Activated T-cell treated with anti-CD3 and anti-CD28 coated beads, Interleukin-2, amount 50 U/mL, for 72 hours (primary cell): ENCODE data around the gene MRPL10. TPM values are rescaled to one million over a fixed set of nuclear protein-coding genes. Genes with fewer than 3 reads are reported as not detected.

Experiments used
- ATAC-seq, 2 donors: fragments of 150-1000 bp; cut with Tn5 transposase; replicated peaks in 1 of 2; 2 replicates each; pipeline ENCODE4 v1.10.0; 2021; ENCODE audit warnings: moderate library complexity in 2 of 2, mild to moderate bottlenecking in 1 of 2
- DNase-seq, 2 donors: peaks; one replicate each; pipeline ENCODE4 v3.0.0; 2021 to 2022; ENCODE audit warnings: mixed read lengths in 1 of 2
- H3K27ac Mint-ChIP-seq: one replicate; pipeline ENCODE4 v1.8.0; 2022; ENCODE audit warnings: mild to moderate bottlenecking, moderate library complexity, mixed read lengths
- H3K27me3 Mint-ChIP-seq: one replicate; pipeline ENCODE4 v1.8.0; 2022; ENCODE audit warnings: low read depth, mixed read lengths
- H3K36me3 Mint-ChIP-seq, 2 donors: one replicate each; pipeline ENCODE4 v1.8.0; 2022; ENCODE audit warnings: mixed read lengths in 2 of 2, mild to moderate bottlenecking in 1 of 2; ENCODE audit not compliant: insufficient read depth in 2 of 2
- H3K4me1 Mint-ChIP-seq: one replicate; pipeline ENCODE4 v1.8.0; 2022; ENCODE audit warnings: low read depth, mixed read lengths
- H3K4me3 Mint-ChIP-seq, 2 donors: one replicate each; pipeline ENCODE4 v1.8.0; 2022; ENCODE audit warnings: mild to moderate bottlenecking in 2 of 2, mixed read lengths in 2 of 2, moderate library complexity in 2 of 2
- H3K9me3 Mint-ChIP-seq, 2 donors: one replicate each; pipeline ENCODE4 v1.8.0; 2022; ENCODE audit warnings: mixed read lengths in 2 of 2
- total RNA-seq, 2 donors: library from RNA; stranded (reverse); gene quantifications; one replicate each; pipeline ENCODE4 v1.2.3, GENCODE V29; 2022

MRPL10 gene
- 10 to 100 TPM; 81.7 to 83.5 TPM for total RNA-seq

DNA sequence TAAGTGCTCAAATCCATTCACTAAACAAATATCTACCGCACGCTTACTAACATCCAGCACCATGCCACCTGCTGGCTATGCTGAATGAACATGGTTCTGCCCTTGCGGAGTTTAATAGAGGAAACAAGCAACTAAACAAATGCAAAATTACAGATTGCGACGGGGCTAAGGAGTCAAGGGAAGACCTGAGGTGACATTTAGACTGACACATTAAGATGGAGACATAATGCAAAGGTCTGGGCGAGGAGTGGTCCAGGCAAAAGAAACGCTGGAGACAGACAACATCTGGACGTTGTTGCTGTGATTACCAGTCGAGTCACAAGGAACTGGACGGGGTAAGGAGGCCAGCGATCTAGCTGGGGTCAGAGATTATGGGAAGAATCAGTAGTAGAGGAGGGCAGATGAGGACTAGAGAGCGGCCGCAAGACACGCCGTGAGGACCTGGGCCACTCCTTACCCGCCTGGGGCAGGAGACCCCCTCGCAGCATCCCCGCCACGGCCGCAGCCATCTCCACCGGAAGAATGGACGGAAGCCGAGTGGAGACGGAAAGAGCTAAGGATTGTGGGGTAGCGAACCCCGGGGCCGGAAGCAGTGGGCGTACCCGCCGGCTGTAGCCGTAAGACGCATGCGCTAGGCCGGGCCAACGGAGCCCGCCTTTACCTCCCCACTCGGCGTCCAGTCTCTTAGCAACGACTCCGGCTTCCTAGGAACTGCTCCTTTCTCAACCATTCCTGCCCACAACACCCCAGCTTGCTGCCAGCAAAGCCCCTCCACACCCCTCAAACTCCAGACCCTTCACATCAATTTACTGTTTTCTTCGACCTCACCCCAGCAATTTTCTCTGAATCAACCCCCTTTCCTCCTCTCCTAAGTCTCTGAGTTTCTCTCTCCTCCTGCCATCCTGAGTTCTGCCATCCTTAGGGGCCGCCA is at the start of gene MRPL10, which contains the start of gene LRRC46:
MRPL10 (minus strand) TSS at position 539 of the 931 bp plus-strand sequence; CDS start at position 509, 30 bp downstream.
LRRC46 (plus strand) TSS at position 668 of the 931 bp plus-strand sequence. CDS start 320 bp downstream, outside the sequence.
- peaks cover 63% of the 10 kb centered on the region for H3K4me1 Mint-ChIP-seq
- H3K36me3 Mint-ChIP-seq, result peaks cover 7 to 8% of the 10 kb centered on the region in 2 donors

DNA sequence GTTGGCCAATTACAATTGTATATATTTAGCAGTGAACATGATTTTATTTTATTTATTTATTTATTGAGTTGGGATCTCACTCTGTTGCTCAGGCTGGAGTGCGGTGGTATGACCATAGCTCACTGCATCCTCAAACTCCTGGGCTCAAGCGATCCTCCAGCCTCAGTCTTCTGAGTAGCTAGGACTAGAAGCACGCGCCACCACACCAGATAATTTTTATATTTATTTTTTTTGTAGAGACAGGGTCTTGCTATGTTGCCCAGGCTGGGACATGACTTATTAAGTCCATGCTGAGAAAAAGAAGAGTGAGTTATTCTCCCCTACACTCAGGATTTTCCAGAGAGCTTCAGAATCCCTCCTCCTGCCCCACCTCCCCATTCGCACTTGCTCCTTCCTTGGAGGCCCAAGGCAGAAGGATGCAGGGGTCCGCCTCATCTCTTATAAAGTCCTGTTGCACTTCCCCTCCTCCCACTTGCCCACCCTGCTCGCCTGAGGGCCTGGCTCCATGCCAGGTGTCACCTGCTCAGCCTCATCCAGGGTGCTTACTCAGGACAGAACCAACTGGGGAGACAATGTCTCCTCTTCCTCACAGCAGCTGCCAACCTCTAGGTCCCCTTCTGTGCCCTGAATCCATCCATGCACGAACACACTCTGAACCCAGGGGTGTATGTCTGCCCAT is 48.6 kb upstream of the MRPL10 start:
- Mint-ChIP-seq H3K4me1 (peaks cover 19% of the 10 kb centered on the region), H3K9me3 (no peaks in the 10 kb centered on the region), H3K27me3 (peaks cover 14% of the 10 kb centered on the region), H3K4me3 (no peak overlapping the region), H3K36me3 (no peaks in the 10 kb centered on the region), H3K27ac (no peak overlapping the region)
- DNase-seq (no peak), ATAC-seq (no peak)

More for the DNA sequence above, at the start of gene MRPL10, which contains the start of gene LRRC46:
- no peaks in the 10 kb centered on the region for H3K27me3 Mint-ChIP-seq
- peak within 1 kb of the TSS; percentile 93 to 96 for H3K4me3 Mint-ChIP-seq
- DNase-seq (peak; percentile 94), ATAC-seq (peak; percentile 90 to 94)
- H3K9me3 Mint-ChIP-seq, result no peaks in the 10 kb centered on the region
- peak within 1 kb of the TSS; percentile 94 for H3K27ac Mint-ChIP-seq

DNA sequence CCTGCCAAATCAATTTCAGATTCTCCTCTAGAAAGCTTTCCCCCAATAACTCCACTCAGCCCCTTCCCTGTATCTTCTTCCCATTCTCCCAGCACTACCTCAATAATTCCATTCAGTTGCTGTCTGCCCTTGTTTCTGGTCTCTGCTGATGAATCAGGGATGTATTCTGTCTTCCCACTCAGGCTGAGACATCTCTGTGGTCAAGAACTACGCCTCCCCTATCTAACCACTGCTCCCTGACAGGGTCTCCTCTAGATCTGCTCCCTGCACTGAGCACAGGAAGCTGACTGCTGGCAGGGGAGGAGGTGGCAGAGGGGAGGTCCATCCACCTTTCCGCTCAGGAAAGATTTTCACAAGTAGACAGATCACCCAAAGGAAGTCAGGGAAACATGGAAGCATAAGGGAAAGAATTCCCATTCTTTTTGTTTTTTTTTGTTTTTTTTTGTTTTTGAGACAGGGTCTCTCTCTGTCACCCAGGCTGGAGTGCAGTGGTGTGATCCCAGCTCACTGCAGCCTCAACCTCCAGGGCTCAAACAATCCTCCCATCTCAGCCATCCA is 47.8 kb upstream of the MRPL10 start:
- H3K27ac Mint-ChIP-seq, result no peak overlapping the region
- H3K9me3 Mint-ChIP-seq, result no peaks in the 10 kb centered on the region
- H3K27me3 Mint-ChIP-seq, result peaks cover 22% of the 10 kb centered on the region
- peak in 1 of 2 donors; percentile 22 for DNase-seq
- H3K36me3 Mint-ChIP-seq, result no peaks in the 10 kb centered on the region
- H3K4me3 Mint-ChIP-seq, result no peak overlapping the region
- peak; percentile 77 to 83 for ATAC-seq
- H3K4me1 Mint-ChIP-seq, result peaks cover 17% of the 10 kb centered on the region

GRCh38 chr17:47878203-47879027 is 47.1 kb upstream of the MRPL10 start:
- Mint-ChIP-seq H3K4me3 (no peak overlapping the region), H3K9me3 (no peaks in the 10 kb centered on the region)

DNA sequence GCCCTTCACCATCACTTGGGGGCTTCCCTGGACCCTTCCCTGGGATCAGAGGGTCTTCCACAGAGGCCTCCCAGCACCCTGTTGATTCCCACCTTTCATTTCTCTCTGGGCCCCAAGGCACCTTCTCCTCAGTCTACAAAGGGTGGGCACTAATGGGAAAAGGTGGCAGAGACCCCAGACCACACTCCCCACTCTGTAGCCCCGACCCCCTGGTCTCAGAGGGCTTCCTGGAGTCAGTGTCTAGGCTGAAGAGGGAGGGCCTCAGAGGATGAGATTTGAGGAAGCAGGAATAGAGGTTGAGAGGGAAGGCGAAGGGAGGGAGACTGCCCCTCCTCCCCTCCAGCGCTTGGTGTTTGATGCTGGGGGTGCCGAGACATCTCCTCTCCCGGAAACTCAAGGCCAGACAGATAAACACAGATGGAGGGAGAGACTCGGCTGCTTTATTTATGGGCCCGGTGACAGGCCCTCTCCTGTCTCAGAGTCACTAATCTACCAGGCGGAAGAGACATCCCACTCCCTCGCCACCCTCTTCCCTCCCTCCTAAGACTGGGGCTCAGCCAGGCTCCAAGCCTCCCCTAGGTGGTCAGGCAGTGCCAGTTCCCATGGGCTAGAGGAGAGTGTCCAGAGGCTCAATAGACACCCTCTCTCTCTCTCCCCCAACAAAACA is 46.2 kb upstream of the MRPL10 start:
- Mint-ChIP-seq H3K27me3 (peaks cover 35% of the 10 kb centered on the region), H3K27ac (no peak overlapping the region)

More at GRCh38 chr17:47878203-47879027, 47.1 kb upstream of the MRPL10 start:
- H3K27ac Mint-ChIP-seq, result no peak overlapping the region
- H3K4me1 Mint-ChIP-seq, result peaks cover 11% of the 10 kb centered on the region
- peaks cover 29% of the 10 kb centered on the region for H3K27me3 Mint-ChIP-seq
- H3K36me3 Mint-ChIP-seq, result no peaks in the 10 kb centered on the region
- DNase-seq (no peak), ATAC-seq (no peak)

GRCh38 chr17:47875011-47875985 is 44.0 kb upstream of the MRPL10 start:
- Mint-ChIP-seq H3K27ac (no peak overlapping the region), H3K9me3 (no peaks in the 10 kb centered on the region)

More for the DNA sequence above, 46.2 kb upstream of the MRPL10 start:
- H3K4me3 Mint-ChIP-seq, result no peak overlapping the region
- peaks cover 7% of the 10 kb centered on the region for H3K4me1 Mint-ChIP-seq
- ATAC-seq (no peak), DNase-seq (no peak)
- H3K9me3 Mint-ChIP-seq, result no peaks in the 10 kb centered on the region
- no peaks in the 10 kb centered on the region for H3K36me3 Mint-ChIP-seq

DNA sequence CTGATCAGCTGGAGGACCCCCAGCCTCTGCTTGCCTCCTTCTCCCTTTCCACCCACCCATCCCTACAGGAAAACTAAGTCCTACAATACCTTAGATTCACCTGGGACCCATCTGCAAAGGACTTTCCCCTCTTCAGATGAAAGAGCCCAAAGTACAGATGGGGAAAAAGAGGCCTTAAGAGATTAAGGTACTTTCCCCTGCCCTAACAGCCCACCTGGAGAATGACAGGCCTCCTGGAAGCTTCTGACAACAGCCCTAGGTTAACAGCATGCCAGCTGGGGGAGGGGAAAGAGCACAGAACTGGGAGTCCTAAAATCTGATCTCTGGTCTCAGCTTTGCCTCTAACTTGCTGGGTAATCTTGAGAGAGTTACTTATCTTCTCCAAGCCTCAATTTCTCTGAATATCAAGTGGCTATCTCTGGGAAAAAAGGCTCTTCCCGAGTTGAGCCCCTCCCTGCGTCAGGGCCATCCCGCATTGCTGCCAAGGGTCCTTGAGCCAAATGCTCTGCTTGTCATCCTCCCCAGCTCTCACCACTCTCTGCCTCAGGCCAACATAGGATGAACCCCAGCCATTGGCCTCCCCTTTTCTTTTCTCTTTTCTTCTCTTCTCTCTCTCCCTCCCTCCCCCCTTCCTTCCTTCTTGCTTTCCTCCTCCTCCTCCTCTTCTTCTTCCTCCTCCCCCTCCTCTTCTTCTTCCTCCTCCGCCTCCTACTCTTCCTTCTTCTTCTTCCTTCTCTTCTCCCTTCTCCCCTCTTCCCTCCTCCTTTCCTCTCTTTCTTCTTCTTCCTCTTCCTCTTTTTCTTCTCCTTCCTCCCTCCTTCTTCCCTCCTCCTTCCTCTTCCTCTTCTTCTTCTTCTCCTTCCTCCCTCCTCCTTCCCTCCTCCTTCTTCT is 42.1 kb upstream of the MRPL10 start:
- H3K9me3 Mint-ChIP-seq, result no peaks in the 10 kb centered on the region
- no peak for DNase-seq
- H3K4me3 Mint-ChIP-seq, result no peak overlapping the region
- no peak for ATAC-seq
- no peak overlapping the region for H3K27ac Mint-ChIP-seq
- peaks cover 68% of the 10 kb centered on the region for H3K27me3 Mint-ChIP-seq
- no peaks in the 10 kb centered on the region for H3K36me3 Mint-ChIP-seq
- no peaks in the 10 kb centered on the region for H3K4me1 Mint-ChIP-seq

More at GRCh38 chr17:47875011-47875985, 44.0 kb upstream of the MRPL10 start:
- Mint-ChIP-seq H3K4me3 (no peak overlapping the region), H3K36me3 (no peaks in the 10 kb centered on the region), H3K27me3 (peaks cover 55% of the 10 kb centered on the region), H3K4me1 (peaks cover 7% of the 10 kb centered on the region)
- DNase-seq (no peak), ATAC-seq (no peak)

DNA sequence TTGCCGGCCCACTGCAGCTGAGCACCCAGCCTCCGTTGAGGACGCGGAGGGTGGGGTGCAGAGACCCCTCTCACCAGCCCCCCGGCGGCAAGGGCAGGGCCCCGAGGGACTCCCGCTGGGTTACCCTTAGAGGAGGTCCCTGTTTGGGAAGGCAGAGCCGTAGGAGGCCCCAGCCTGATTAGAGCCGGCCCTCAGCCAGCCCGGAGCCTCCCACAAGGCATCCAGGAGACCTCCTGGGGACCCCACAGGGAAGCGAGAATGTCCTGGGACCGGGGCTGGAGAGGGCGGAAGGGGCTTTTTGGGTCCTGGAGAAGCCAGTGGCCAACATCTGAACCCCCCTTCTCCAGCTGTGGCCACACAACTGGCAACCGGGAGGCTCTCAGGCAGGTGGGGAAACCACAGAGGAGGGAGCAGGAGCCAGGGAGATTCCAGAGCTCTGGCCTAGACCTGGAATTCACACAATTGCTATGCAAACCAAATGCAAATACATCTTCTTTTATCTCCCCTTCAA is 41.4 kb upstream of the MRPL10 start:
- Mint-ChIP-seq H3K27me3 (peaks cover 61% of the 10 kb centered on the region), H3K9me3 (no peaks in the 10 kb centered on the region), H3K4me3 (no peak overlapping the region), H3K4me1 (no peaks in the 10 kb centered on the region), H3K36me3 (no peaks in the 10 kb centered on the region), H3K27ac (no peak overlapping the region)
- ATAC-seq, result no peak
- no peak for DNase-seq

- Mint-ChIP-seq H3K27me3 (peaks cover 57% of the 10 kb centered on the region), H3K27ac (no peak overlapping the region)
- no peak for ATAC-seq
Measured at GRCh38 chr17:47872019-47872650, 40.8 kb upstream of the MRPL10 start.

GRCh38 chr17:47871048-47871447 is 39.7 kb upstream of the MRPL10 start:
- Mint-ChIP-seq H3K27ac (no peak overlapping the region), H3K4me1 (peaks cover 2% of the 10 kb centered on the region), H3K27me3 (peaks cover 59% of the 10 kb centered on the region), H3K36me3 (no peaks in the 10 kb centered on the region), H3K9me3 (no peaks in the 10 kb centered on the region), H3K4me3 (no peak overlapping the region)
- no peak for DNase-seq
- ATAC-seq, result no peak

More at GRCh38 chr17:47872019-47872650, 40.8 kb upstream of the MRPL10 start:
- Mint-ChIP-seq H3K4me3 (no peak overlapping the region), H3K9me3 (no peaks in the 10 kb centered on the region), H3K36me3 (no peaks in the 10 kb centered on the region), H3K4me1 (no peaks in the 10 kb centered on the region)
- DNase-seq, result no peak
